ENCODE results near the gene BOC. TPM values are rescaled to one million over a fixed set of nuclear protein-coding genes. Genes with fewer than 3 reads are reported as not detected.

BOC gene
- total and polyA plus RNA-seq, 2 of the 8 experiments (the other 6 are each of a cell fraction or from before 2014, with no cell fraction given), result 6.9 to 9.3 TPM

- Histone ChIP-seq H2BK20ac (ENCODE audit: low read length) (no peak overlapping the region), H3K27me3 (replicated peaks in 1 of 4; ENCODE audit: control insufficient read depth in 3 of 4, extremely low read depth in 1 of 4, insufficient read depth in 3 of 4, low read length in 3 of 4) (no peaks in the 10 kb centered on the region), H3K23ac (ENCODE audit: insufficient read length) (no peak overlapping the region), H2BK15ac (ENCODE audit: low read length) (no peak overlapping the region), H3K4me2 (ENCODE audit: insufficient read depth in 1 of 2, low read depth in 2 of 2, low read length in 2 of 2) (no peak overlapping the region), H3K4me1 (replicated peaks in 1 of 4; ENCODE audit: control insufficient read depth in 3 of 4, insufficient read depth in 4 of 4, low read length in 3 of 4) (peaks cover 0 to 3% (median 0%) of the 10 kb centered on the region in 4 experiments; a peak in 1 of 7 replicates), H3K4ac (replicated peaks; ENCODE audit: insufficient read length, low read depth, low read length) (no peak overlapping the region), H2BK5ac (ENCODE audit: low read depth, low read length) (no peak overlapping the region), H4K5ac (ENCODE audit: insufficient read length, low read depth, low read length) (no peak overlapping the region), H4K20me1 (replicated peaks in 1 of 2; ENCODE audit: control insufficient read depth in 1 of 2, insufficient read depth in 2 of 2, low read length in 2 of 2) (no peaks in the 10 kb centered on the region), H2BK120ac (replicated peaks; ENCODE audit: low read depth, low read length) (no peak overlapping the region), H4K8ac (ENCODE audit: extremely low read depth, insufficient read depth, low read length) (no peak overlapping the region; the same call in 1 of the 2 replicates), H2BK12ac (ENCODE audit: low read depth, low read length) (no peak overlapping the region), H3K27ac (ENCODE audit: low read depth, low read length) (no peak overlapping the region), H3K9ac (replicated peaks in 1 of 4; ENCODE audit: extremely low read depth in 1 of 4, low read depth in 3 of 4, low read length in 3 of 4) (no peak overlapping the region), H3K79me2 (ENCODE audit: control insufficient read depth in 1 of 2, insufficient read depth in 2 of 2, low read length in 2 of 2) (no peaks in the 10 kb centered on the region), H3K79me1 (ENCODE audit: low read depth, low read length) (no peaks in the 10 kb centered on the region), H3K56ac (replicated peaks; ENCODE audit: insufficient read length, low read depth, low read length) (no peak overlapping the region), H3K23me2 (ENCODE audit: low read depth, low read length) (no peaks in the 10 kb centered on the region), H2AFZ (ENCODE audit: low read length) (peak overlapping the region; percentile 94), H4K91ac (replicated peaks; ENCODE audit: insufficient read length, low read length) (no peak overlapping the region), H3K4me3 (ENCODE audit: extremely low read depth in 1 of 4, insufficient read depth in 2 of 4, low read depth in 3 of 4, low read length in 4 of 4) (no peak overlapping the region), H3K9me3 (ENCODE audit: insufficient read depth in 2 of 2, low read depth in 1 of 2, low read length in 1 of 2) (no peaks in the 10 kb centered on the region), H2AK5ac (ENCODE audit: low read depth, low read length) (no peak overlapping the region), H3K36me3 (ENCODE audit: control insufficient read depth in 2 of 4, insufficient read depth in 4 of 4, low read length in 3 of 4) (no peaks in the 10 kb centered on the region), H3K18ac (ENCODE audit: extremely low read depth, low read length) (no peak overlapping the region), H3K14ac (ENCODE audit: insufficient read length) (no peak overlapping the region)
- DNase-seq (ENCODE audit: low read depth in 1 of 2, low spot score in 2 of 2) (no peak), FAIRE-seq (peak; percentile 62)
- TF ChIP-seq RAD21 (IDR thresholded peaks at IDR 0.05 in 1 of 2, conservative IDR thresholded peaks at IDR 0.05 in 1 of 2; ENCODE audit: low read depth in 2 of 2, low read length in 2 of 2) (peak; percentile 35 to 56), CEBPB (IDR thresholded peaks at IDR 0.05; ENCODE audit: low read depth, low read length) (no peak), CTCF (IDR thresholded peaks at IDR 0.05; ENCODE audit: control extremely low read depth in 1 of 3, insufficient read depth in 1 of 3, low read depth in 1 of 3, low read length in 3 of 3) (peak; percentile 39 to 61 (median 60); a peak in 3 of 4 replicates)
- ChIA-PET POLR2A (ENCODE audit: partially characterized antibody) (no interaction called here), CTCF (ENCODE audit: partially characterized antibody) (interaction anchor here (0.9 to 2.6 kb wide), 10 partner anchors 11 to 419 kb away, joined by 3 to 18 read pairs (median 4); no protein-coding TSS in a partner anchor)
- 73% methylated on average over 7 of the region's 7 CpGs; no CpG with 5 or more reads in 1 of the 2 experiments for WGBS, 2 experiments (ENCODE audit: extremely low coverage in 1 of 2, insufficient coverage in 1 of 2, insufficient read length in 1 of 2, insufficient replicate concordance in 2 of 2, low coverage in 1 of 2, low lambda C conversion rate in 2 of 2, missing lambda C conversion rate in 1 of 2)
Measured at GRCh38 chr3:113304856-113305540, 93.6 kb downstream of the BOC start.
